DOHH2 (cell line): ENCODE measurements around the gene MOV10L1.

ENCODE experiments used
- H3F3A ChIP-seq: fragments of 200-600 bp; sonication (generic), shearing (Covaris generic); 2 replicates; pipeline ENCODE4 v1.6.0; 2016; ENCODE audit warnings: antibody characterized with exemption, mild to moderate bottlenecking; ENCODE audit not compliant: control insufficient read depth, insufficient read depth
- H3K27ac ChIP-seq: fragments of 200-600 bp; sonication (generic); 2 replicates; pipeline ENCODE4 v1.5.1; 2014; ENCODE audit warnings: low read depth, mild to moderate bottlenecking, low read length, moderate library complexity
- H3K27me3 ChIP-seq: fragments of 200-600 bp; sonication (generic); 2 replicates; pipeline ENCODE4 v1.6.1; 2014; ENCODE audit warnings: mild to moderate bottlenecking, low read length, mixed read lengths; ENCODE audit not compliant: control insufficient read depth
- H3K36me3 ChIP-seq: fragments of 200-600 bp; sonication (generic); 2 replicates; pipeline ENCODE4 v1.6.1; 2014; ENCODE audit warnings: mild to moderate bottlenecking, low read length, moderate library complexity, mixed read lengths; ENCODE audit not compliant: control insufficient read depth
- H3K4me1 ChIP-seq: fragments of 200-600 bp; sonication (generic); 2 replicates; pipeline ENCODE4 v1.6.1; 2014; ENCODE audit warnings: mild to moderate bottlenecking, low read length, mixed read lengths; ENCODE audit not compliant: control insufficient read depth
- H3K4me2 ChIP-seq: fragments of 200-600 bp; sonication (generic); 2 replicates; pipeline ENCODE4 v1.6.0; 2014; ENCODE audit warnings: mild to moderate bottlenecking, low read length, moderate library complexity
- H3K4me3 ChIP-seq: fragments of 200-600 bp; sonication (generic); 2 replicates; pipeline ENCODE4 v1.5.1; 2014; ENCODE audit warnings: mild to moderate bottlenecking, low read length, mixed read lengths
- H3K79me2 ChIP-seq: fragments of 200-600 bp; sonication (generic); 2 replicates; pipeline ENCODE4 v1.6.1; 2014; ENCODE audit warnings: mild to moderate bottlenecking, low read length, mixed read lengths; ENCODE audit not compliant: control insufficient read depth
- H3K9me2 ChIP-seq: fragments of 200-600 bp; sonication (generic); replicated peaks from 2 replicates; pipeline ENCODE4 v1.6.1; 2014; ENCODE audit warnings: mild to moderate bottlenecking, low read length, mixed read lengths; ENCODE audit not compliant: control insufficient read depth
- H3K9me3 ChIP-seq: fragments of 200-600 bp; sonication (generic); 2 replicates; pipeline ENCODE4 v1.6.1; 2014; ENCODE audit warnings: antibody characterized with exemption, low read length, mixed read lengths; ENCODE audit not compliant: control insufficient read depth, insufficient read depth
- H4K20me1 ChIP-seq: fragments of 200-600 bp; sonication (generic); 2 replicates; pipeline ENCODE4 v1.6.0; 2014; ENCODE audit warnings: low read depth, mild to moderate bottlenecking, antibody characterized with exemption, low read length, moderate library complexity; ENCODE audit not compliant: control insufficient read depth, insufficient read depth
- CTCF ChIP-seq: fragments of 200-600 bp; sonication (generic); IDR thresholded peaks from one replicate; pipeline ENCODE4 v1.5.1; 2014; ENCODE audit warnings: antibody characterized with exemption, mild to moderate bottlenecking, low read depth, low read length; ENCODE audit not compliant: poor library complexity, severe bottlenecking
- EZH2phosphoT487 ChIP-seq: fragments of 200-600 bp; sonication (generic); IDR thresholded peaks from 2 replicates; pipeline ENCODE4 v1.6.1; 2017; ENCODE audit warnings: borderline replicate concordance, mild to moderate bottlenecking, antibody characterized with exemption, low read length, moderate library complexity, mixed read lengths

Gene MOV10L1

GRCh38 chr22:50125029-50125428 lies 35.2 kb downstream of the MOV10L1 start:
- no peaks in the 10 kb centered on the region for H3K9me2 ChIP-seq
- no peaks in the 10 kb centered on the region for H3F3A ChIP-seq
- no peaks in the 10 kb centered on the region for H4K20me1 ChIP-seq
- peaks cover 21% of the 10 kb centered on the region for H3K9me3 ChIP-seq
- H3K79me2 ChIP-seq, result no peaks in the 10 kb centered on the region
- H3K4me1 ChIP-seq, result no peaks in the 10 kb centered on the region
- H3K36me3 ChIP-seq, result no peaks in the 10 kb centered on the region
- H3K27ac ChIP-seq, result no peak overlapping the region
- no peak overlapping the region for H3K4me2 ChIP-seq
- H3K4me3 ChIP-seq, result no peak overlapping the region
- no peak for TF ChIP-seq EZH2phosphoT487
- TF ChIP-seq CTCF, result no peak
- peaks cover 11% of the 10 kb centered on the region for H3K27me3 ChIP-seq

- H3K4me3 ChIP-seq, result no peak overlapping the region
- peaks cover 11% of the 10 kb centered on the region for H3K27me3 ChIP-seq
- no peaks in the 10 kb centered on the region for H3K36me3 ChIP-seq
- H3K4me1 ChIP-seq, result no peaks in the 10 kb centered on the region
- H3F3A ChIP-seq, result no peaks in the 10 kb centered on the region
- TF ChIP-seq CTCF, result no peak
- TF ChIP-seq EZH2phosphoT487, result no peak
- H3K79me2 ChIP-seq, result no peaks in the 10 kb centered on the region
- no peaks in the 10 kb centered on the region for H4K20me1 ChIP-seq
- H3K9me3 ChIP-seq, result peaks cover 7% of the 10 kb centered on the region
- no peak overlapping the region for H3K4me2 ChIP-seq
- H3K27ac ChIP-seq, result no peak overlapping the region
- H3K9me2 ChIP-seq, result no peaks in the 10 kb centered on the region
Measured at GRCh38 chr22:50129121-50129736, 39.4 kb downstream of the MOV10L1 start.

GRCh38 chr22:50131894-50132293 lies 42.1 kb downstream of the MOV10L1 start:
- Histone ChIP-seq H3K27ac (no peak overlapping the region), H4K20me1 (no peaks in the 10 kb centered on the region), H3K9me2 (no peaks in the 10 kb centered on the region), H3K27me3 (peaks cover 15% of the 10 kb centered on the region), H3K4me2 (no peak overlapping the region), H3K9me3 (no peaks in the 10 kb centered on the region), H3K4me3 (no peak overlapping the region), H3K36me3 (no peaks in the 10 kb centered on the region), H3K4me1 (no peaks in the 10 kb centered on the region), H3K79me2 (no peaks in the 10 kb centered on the region), H3F3A (no peaks in the 10 kb centered on the region)
- no peak for TF ChIP-seq EZH2phosphoT487

- no peaks in the 10 kb centered on the region for H3K79me2 ChIP-seq
- no peaks in the 10 kb centered on the region for H3K9me2 ChIP-seq
- no peaks in the 10 kb centered on the region for H4K20me1 ChIP-seq
- no peaks in the 10 kb centered on the region for H3K9me3 ChIP-seq
- H3K36me3 ChIP-seq, result no peaks in the 10 kb centered on the region
- H3F3A ChIP-seq, result no peaks in the 10 kb centered on the region
- H3K27me3 ChIP-seq, result peaks cover 15% of the 10 kb centered on the region
- H3K4me2 ChIP-seq, result no peak overlapping the region
- H3K27ac ChIP-seq, result no peak overlapping the region
- TF ChIP-seq CTCF (no peak), EZH2phosphoT487 (no peak)
- no peak overlapping the region for H3K4me3 ChIP-seq
- H3K4me1 ChIP-seq, result no peaks in the 10 kb centered on the region
Measured at GRCh38 chr22:50134481-50134880, 44.7 kb downstream of the MOV10L1 start.
